Measurements from ENCODE around the gene MID1IP1. TPM values are rescaled to one million over a fixed set of nuclear protein-coding genes. Genes with fewer than 3 reads are reported as not detected.

Gene MID1IP1
- 49.9 and 53.8 TPM in 2 replicates for total RNA-seq (2021)
- Bru-seq, nascent RNA = percentile 93 among the genes with signal in this experiment
- BruChase-seq, experiment 1, labeled RNA remaining after a 2-hour chase = percentile 96 among the genes with signal in this experiment
- BruChase-seq, experiment 2, labeled RNA remaining after a 6-hour chase = percentile 94 among the genes with signal in this experiment
- long read RNA-seq, transcript MID1IP1-201 (2 exons, 2,536 nt) = major isoform, 19 of 30 reads
- long read RNA-seq, partial matches to known transcripts = 10 of 30 reads
- long read RNA-seq, other reads (novel, unspliced or antisense) = 0 of 30 reads

- Histone ChIP-seq H3K9me3 (ENCODE audit: low read depth, low read length, poor library complexity, severe bottlenecking) (no peaks in the 10 kb centered on the region), H3K27me3 (replicated peaks; ENCODE audit: insufficient read depth, low read depth, low read length, poor library complexity) (no peaks in the 10 kb centered on the region), H3K4me3 (ENCODE audit: low read depth, low read length, poor library complexity, severe bottlenecking) (peak within 1 kb of the TSS; percentile 68), H3K27ac (ENCODE audit: low read depth, low read length, poor library complexity, severe bottlenecking) (peak within 1 kb of the TSS; percentile 91), H3K36me3 (ENCODE audit: insufficient read depth, low read length, poor library complexity, severe bottlenecking) (no peaks in the 10 kb centered on the region), H3K4me1 (ENCODE audit: insufficient read depth, low read length, poor library complexity, severe bottlenecking) (peaks cover 6% of the 10 kb centered on the region)
- TF ChIP-seq CTCF (conservative IDR thresholded peaks at IDR 0.05; ENCODE audit: low read depth, low read length) (no peak), EZH2 (IDR thresholded peaks at IDR 0.05; ENCODE audit: borderline replicate concordance, low read depth, low read length, poor library complexity, severe bottlenecking) (no peak)
- BruUV-seq (replicated peaks) = no TSS peak
- CTCF ChIA-PET = interaction anchor here (0.6 kb wide), 1 partner anchor 9 kb away, joined by 3 read pairs; no protein-coding TSS in a partner anchor
- DNase-seq (ENCODE audit: low spot score) = peak; percentile 92
- POLR2A ChIA-PET (ENCODE audit: low non-redundant PET) = no interaction called here
- intact Hi-C loops (cut with micrococcal nuclease; ENCODE audit: unreplicated experiment) = no loop called here
These were observed at the start of gene MID1IP1 for GRCh38 chrX:38800981-38801845. TSS of gene MID1IP1 (plus strand) at chrX:38801459. CDS start at chrX:38804947, 3,488 bp downstream.

- TF ChIP-seq EZH2 (IDR thresholded peaks at IDR 0.05; ENCODE audit: borderline replicate concordance, low read depth, low read length, poor library complexity, severe bottlenecking) = no peak
- peak; percentile 70 for TF ChIP-seq CTCF (conservative IDR thresholded peaks at IDR 0.05; ENCODE audit: low read depth, low read length)
- Histone ChIP-seq H3K4me1 (ENCODE audit: insufficient read depth, low read length, poor library complexity, severe bottlenecking) (no peaks in the 10 kb centered on the region), H3K4me3 (ENCODE audit: low read depth, low read length, poor library complexity, severe bottlenecking) (no peak overlapping the region), H3K27ac (ENCODE audit: low read depth, low read length, poor library complexity, severe bottlenecking) (no peak overlapping the region), H3K9me3 (ENCODE audit: low read depth, low read length, poor library complexity, severe bottlenecking) (no peaks in the 10 kb centered on the region), H3K36me3 (ENCODE audit: insufficient read depth, low read length, poor library complexity, severe bottlenecking) (no peaks in the 10 kb centered on the region), H3K27me3 (replicated peaks; ENCODE audit: insufficient read depth, low read depth, low read length, poor library complexity) (no peaks in the 10 kb centered on the region)
- POLR2A ChIA-PET (ENCODE audit: low non-redundant PET) = no interaction called here
- BruUV-seq (replicated peaks) = no TSS peak
- CTCF ChIA-PET = no interaction called here
- DNase-seq (ENCODE audit: low spot score) = peak; percentile 44
- intact Hi-C loops (cut with micrococcal nuclease; ENCODE audit: unreplicated experiment) = loop anchor here (2.0 to 10.0 kb wide), 4 partner anchors 231 to 1791 kb away; no protein-coding TSS in a partner anchor
These were observed 47.0 kb upstream of the MID1IP1 start for GRCh38 chrX:38754102-38754790.

All from A673 (cell line).